CD4-positive, alpha-beta T cell treated with Interleukin-4 for 1 hour (primary cell): ENCODE results near the gene SLC17A2.
A peak's percentile ranks its signal among the peaks of the same experiment; 100 is the strongest.

ENCODE experiments used
- DNase-seq, 2 donors: peaks; one replicate each; pipeline ENCODE4 v3.0.0-alpha.2; 2020 to 2022

Gene SLC17A2

GRCh38 chr6:25882051-25882496 lies 48.4 kb downstream of the SLC17A2 start:
- peak; percentile 40 to 73 for DNase-seq

GRCh38 chr6:25880601-25881000 lies 49.9 kb downstream of the SLC17A2 start:
- no peak for DNase-seq

GRCh38 chr6:25878721-25879322 lies 51.7 kb downstream of the SLC17A2 start:
- no peak for DNase-seq

- DNase-seq, result no peak
These were observed 54.4 kb downstream of the SLC17A2 start for GRCh38 chr6:25875926-25876602.

GRCh38 chr6:25875563-25875905 lies 55.0 kb downstream of the SLC17A2 start:
- DNase-seq, result no peak

- peak in 1 of 2 donors; percentile 34 for DNase-seq
These were observed 55.5 kb downstream of the SLC17A2 start for GRCh38 chr6:25874822-25875562.

- DNase-seq, result no peak
These were observed 56.4 kb downstream of the SLC17A2 start, which contains the start of gene SLC17A3 for GRCh38 chr6:25874118-25874517. Gene SLC17A3, minus strand, starts transcription at chr6:25874243. Its CDS starts 5,856 bp downstream, at chr6:25868387.

GRCh38 chr6:25872814-25873213 lies 57.7 kb downstream of the SLC17A2 start:
- peak; percentile 16 to 66 for DNase-seq

GRCh38 chr6:25869840-25870239 lies 60.7 kb downstream of the SLC17A2 start:
- DNase-seq, result no peak

- no peak for DNase-seq
These were observed 61.9 kb downstream of the SLC17A2 start for GRCh38 chr6:25868436-25869183.

- DNase-seq, result peak; percentile 12 to 72
These were observed 64.5 kb downstream of the SLC17A2 start for GRCh38 chr6:25866011-25866410.

GRCh38 chr6:25863360-25863759 lies 67.1 kb downstream of the SLC17A2 start:
- DNase-seq, result no peak
